HG03064 (cell line): ENCODE measurements around the gene ENO1.

Source experiments
- ATAC-seq: cut with Tn5 transposase; IDR thresholded peaks from one replicate; pipeline ENCODE4 v1.9.1; 2021; ENCODE audit warnings: low read depth; ENCODE audit not compliant: unreplicated experiment

The ENO1 gene

DNA sequence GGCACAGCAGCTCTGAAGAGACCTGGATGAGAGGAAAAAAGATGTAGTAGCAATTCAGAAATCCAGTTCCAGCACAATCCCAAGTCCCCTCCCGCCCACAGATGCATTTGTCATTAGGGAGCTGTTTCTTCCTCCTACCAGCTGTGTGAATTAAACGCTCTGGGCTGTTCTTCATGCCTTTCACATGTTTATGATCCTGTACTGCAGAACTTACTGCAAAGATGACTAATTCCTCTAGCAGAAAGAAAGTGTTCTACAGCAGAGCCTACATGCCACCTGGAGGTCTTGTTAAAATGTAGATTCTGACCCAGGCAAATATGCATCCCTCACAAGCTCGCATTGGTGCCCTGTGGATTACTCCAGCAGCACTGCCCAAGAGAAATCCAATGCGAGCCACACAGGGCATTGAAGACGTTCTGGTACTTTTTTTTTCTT, 6.5 kb downstream of the ENO1 start:
- no peak for ATAC-seq

DNA sequence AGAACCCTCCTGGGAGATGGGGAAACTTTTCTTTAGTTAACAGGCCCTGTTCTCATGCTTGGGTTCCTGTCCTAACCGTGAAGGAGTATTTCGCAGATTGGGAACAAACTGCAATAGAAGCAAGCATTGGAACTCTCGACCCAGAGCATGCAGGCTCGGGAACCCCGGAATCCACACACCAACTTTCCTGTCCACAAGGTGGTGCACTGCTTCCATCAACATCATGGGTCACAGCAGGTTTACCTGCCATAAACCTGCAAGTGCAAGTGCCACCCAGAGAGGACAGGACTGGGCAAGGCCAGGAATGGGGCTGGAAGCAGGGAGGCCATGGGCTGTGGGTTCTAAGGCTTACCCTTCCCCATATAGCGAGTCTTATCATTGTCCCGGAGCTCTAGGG, 6.9 kb downstream of the ENO1 start:
- no peak for ATAC-seq

DNA sequence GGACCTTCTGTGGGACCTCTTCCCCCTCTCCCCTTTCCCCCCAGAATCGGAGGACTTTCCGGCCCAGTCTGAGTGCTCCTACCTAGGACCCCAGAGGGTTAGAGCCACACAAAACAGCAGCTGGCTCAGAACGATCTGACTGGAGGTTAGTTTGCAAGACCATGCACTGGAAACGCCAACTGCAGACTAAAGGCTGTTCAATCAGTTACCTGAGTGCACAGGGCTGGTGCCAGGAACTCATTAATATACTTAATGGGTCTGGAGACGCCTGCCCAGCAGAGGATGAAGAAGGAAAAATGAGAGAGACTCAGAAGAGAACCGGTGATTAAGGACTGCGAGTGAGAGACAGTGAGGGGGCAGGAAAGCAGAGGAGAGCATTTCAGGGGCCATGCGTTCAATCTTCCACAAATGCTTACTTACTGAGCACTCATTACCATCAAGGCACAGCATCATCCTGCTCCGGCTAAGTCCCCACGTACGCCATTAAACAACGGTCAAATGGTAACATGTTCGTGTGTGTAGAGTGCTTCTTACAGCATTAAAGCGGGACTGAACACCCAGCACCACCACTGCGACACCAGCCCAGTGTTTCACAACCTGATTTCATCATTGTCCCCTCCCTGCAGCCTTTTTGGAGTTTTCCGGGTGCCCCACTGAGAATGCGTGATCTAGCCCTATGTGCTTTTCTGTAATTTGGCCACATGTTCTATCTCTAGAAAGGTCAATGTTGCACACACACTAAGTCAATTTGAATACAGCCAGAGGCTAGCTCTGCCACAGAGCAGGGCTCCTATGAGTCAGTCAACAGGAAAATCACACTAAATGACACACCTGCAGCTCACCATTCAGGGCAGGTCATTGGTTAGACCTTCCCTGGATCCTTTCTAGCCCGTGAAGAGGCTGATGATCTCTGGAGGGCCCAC, 7.6 kb downstream of the ENO1 start:
- ATAC-seq, result no peak

DNA sequence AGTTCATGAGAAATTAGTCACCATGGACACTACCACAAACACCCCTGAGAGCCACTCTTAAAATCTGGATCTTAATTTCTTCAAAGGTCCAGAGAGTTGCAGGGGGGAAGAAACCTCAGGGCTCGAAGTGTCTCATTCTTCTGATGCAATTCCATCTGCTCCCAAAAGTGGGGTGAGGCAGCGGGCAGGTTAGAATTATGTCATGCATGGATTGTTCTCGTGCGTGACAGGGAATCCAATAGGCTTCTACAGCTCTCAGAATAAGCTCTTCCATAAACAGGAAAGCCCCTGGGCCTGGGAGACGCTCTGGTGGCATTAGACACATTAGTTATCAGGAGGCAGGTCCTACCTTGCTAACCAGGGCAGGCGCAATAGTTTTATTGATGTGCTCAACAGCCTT, 8.4 kb downstream of the ENO1 start:
- no peak for ATAC-seq

DNA sequence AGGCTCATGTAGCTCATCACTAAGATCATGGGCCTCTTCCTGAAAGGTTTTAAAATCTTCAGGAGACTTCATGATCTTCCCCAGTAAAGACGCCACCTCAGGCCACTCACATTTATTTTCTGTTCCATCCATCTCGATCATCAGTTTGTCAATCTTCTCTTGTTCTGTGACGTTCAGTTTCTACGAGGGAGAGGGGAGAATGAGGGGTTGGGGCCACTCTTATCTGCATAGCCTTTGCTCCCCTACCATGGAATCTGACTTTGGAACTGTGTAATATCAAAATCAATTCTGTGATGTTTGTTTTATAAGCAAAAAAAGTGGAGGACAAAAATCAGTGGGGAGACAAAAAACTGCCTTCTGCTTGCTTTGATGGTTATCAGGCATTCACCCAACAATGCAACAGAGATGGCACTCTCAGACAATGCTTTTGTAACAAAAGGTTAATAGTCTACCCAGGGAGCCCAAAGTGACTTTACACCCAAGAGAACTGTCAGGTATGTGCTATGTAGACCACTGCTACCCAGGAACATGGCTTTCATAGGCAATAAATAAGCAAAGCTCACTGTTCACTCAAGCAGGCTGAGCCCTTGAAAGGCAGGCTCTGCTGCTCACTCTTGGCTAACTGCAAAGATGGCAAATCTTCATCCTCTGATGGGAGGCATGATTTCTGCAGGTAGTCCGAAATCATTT, 10.5 kb downstream of the ENO1 start:
- no peak for ATAC-seq

DNA sequence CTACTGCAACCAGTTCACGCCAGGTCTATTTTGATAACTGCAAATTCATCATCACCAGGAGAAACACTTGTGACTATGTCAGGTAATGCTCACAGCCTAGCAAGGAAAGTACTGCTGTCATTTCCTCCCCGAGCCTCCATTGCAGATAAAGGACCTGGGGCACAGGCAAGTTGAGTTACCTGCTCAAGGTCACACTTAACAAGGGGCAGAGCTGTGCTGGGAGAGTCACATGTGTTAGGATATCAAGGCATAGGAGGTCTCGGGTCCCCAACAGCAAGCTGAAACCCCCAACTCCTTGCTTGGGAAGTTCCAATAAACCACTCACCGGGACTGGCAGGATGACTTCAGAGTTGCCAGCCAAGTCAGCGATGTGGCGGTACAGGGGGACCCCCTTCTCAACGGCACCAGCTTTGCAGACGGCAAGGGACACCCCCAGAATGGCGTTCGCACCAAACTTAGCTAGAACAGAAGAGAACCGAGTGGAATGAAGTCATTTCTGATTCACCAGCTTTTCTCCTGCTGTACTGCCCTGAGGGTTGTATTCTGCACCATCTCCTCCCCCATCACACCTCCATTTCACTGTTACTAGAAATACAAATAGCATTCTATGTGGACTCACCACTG, 11.6 kb downstream of the ENO1 start:
- ATAC-seq, result no peak

DNA sequence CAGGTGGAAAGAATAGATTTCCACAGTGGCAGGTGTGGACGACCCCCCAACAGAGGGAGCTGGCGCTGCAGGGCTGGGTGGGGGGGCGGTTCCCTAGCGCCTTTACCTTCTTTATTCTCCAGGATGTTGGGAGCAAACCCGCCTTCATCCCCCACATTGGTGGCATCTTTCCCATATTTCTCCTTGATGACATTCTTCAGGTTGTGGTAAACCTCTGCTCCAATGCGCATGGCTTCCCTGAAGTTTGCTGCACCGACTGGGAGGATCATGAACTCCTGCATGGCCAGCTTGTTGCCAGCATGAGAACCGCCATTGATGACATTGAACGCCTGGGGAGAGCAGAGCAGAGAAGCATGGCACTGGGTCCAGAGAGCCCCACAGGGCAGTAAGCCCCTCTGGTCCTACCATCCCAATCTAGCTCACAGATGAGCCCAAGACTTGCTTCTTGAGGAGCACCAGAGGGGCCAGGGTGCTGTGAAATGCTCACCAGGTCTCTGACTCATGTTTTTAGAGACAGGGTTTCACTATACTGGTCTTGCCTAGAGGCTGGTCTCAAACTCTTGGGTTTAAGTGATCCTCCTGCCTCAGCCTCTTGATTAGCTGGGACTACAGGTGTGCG, 12.2 kb downstream of the ENO1 start:
- no peak for ATAC-seq

DNA sequence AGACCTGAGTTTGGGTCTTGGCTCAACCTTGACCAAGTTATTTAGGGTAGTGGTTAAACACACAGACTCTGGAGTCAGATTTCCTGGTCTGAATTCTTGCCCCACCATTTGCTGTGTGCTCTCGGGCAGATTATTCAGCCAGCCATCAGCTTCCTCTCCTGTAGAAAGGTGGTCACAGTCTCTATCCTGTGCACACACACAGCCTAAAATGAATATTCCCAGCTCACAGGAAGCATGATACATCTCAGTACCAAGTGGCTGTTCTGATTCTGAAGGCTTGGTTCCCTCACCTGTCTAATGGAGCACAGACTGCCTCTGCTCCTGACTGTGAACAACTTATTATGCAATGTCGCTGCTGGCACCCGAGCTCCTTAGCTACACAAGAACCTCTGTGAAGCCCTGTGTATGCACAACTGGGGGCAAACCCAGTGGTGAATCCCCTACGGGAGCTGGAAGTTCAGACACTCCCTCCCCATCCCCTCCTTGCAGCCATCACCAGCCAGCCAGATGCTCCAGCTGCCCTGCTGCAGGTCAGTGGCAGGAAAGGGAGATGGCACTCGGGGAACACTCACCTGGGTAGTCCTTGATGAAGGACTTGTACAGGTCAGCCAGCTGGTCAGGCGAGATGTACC, 13.7 kb downstream of the ENO1 start:
- ATAC-seq, result no peak

DNA sequence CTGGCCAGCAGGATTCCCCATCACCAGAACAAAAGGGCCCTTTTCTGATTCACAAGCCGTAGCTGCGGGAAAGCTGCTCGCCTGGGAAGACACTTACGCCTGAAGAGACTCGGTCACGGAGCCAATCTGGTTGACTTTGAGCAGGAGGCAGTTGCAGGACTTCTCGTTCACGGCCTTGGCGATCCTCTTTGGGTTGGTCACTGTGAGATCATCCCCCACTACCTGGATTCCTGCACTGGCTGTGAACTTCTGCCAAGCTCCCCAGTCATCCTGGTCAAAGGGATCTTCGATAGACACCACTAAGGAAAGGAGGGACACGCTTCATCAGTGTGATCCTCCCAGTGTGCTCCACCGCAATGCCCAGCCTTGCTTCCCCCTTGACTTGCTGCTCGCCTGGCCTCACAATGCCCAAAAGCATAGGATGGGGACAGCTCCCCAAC, 14.7 kb downstream of the ENO1 start:
- ATAC-seq, result no peak

DNA sequence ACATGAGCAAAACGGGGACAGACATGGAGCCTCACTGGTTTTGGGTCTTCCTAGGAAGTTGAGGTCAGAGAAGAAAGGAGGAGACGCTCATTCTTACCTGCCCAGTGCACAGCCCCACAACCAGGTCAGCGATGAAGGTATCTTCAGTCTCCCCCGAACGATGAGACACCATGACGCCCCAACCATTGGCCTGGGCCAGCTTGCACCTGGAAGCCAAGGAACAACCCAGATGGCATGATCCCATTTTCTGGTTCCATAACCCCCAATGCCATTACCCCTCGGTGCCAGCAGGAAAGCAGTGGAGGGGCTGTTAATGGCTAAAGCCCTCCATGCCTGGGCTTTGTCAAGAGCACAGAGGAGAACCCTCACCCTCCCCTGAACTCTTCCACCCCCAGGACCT, 15.3 kb downstream of the ENO1 start:
- ATAC-seq, result no peak

DNA sequence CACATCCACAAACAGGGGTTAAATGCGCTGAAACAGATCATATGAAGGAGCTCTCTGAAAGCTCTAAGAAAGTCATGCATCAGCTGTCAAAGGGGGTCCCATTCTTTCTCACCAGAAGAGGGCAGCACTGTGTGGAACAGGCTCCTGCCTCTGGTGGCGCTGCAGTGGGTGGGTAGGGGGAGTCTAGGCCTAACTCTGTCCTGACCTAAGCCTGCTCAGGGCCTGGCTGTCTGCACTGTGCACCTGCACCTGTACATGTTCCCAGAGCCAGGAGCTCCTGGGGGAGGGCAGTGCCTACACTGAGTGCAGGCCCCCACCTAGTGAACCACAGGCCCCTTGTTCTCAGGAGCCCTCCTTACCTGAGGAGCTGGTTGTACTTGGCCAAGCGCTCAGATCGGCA, 16.0 kb downstream of the ENO1 start:
- ATAC-seq, result no peak

DNA sequence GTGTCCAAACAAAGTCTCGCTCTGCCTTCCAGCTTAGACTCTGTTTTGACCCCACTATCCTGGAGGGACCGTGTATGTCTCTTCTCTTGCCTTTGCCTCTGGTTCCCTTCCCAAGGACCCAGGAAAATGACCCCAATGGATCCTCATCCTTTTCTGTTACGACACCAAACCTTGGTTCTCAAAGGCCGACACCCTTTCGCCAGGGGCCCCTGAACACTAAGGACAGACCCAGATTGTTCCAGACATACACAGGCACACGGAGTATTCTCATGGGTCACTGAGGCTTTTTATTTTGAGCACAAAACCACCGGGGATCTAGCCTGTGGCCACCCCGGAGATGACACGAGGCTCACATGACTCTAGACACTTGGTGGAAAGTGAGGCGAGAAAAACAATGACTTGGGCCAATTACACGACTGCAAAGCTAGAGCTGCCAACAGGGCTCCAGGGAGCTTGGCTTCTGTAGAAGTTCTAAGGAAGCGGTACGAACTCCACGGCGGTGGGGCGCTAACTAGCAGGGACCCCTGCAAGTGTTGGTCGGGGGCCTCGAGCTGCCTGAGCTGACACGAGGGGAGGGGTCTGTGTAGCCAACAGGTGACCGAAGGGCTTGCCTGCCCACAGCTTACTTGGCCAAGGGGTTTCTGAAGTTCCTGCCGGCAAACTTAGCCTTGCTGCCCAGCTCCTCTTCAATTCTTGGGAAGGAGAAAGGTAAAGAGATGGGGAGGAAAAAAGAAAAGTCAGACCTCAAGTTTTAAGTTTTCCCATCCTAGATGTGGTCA, 17.6 kb downstream of the ENO1 start:
- ATAC-seq, result no peak

DNA sequence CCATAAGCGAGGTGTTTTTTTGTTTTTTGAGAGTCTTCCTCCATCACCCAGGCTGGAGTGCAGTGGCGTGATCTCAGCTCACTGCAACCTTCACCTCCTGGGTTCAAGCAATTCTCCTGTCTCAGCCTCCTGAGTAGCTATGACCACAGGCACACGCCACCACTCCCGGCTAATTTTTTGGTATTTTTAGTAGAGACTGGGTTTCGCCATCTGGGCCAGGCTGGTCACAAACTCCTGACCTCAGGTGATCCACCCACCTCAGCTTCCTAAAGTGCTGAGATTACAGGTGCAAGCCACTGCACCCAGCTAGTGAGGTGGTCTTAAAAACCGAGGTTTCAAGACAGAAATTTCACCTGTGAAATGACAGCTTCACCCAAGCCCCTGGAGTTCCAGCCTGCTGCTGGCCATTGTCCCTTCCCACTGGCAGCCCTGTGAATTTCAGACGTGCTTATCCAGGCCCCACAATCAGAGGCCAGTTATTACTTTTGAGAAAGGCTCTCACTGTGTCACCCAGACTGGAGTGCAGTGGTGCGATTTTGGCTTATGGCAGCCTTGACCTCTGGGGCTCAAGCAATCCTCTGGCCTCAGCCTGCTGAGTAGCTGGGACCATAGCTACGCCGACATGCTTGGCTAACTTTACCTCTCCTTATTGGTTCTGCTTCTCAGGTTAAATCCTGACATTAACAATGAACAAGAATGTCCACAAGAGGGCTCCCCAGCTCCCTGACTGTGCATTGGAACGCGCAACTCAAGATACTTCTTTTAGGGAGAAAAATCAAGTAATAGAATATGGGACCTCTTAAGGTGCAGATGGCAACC, 19.4 kb downstream of the ENO1 start:
- ATAC-seq, result no peak

DNA sequence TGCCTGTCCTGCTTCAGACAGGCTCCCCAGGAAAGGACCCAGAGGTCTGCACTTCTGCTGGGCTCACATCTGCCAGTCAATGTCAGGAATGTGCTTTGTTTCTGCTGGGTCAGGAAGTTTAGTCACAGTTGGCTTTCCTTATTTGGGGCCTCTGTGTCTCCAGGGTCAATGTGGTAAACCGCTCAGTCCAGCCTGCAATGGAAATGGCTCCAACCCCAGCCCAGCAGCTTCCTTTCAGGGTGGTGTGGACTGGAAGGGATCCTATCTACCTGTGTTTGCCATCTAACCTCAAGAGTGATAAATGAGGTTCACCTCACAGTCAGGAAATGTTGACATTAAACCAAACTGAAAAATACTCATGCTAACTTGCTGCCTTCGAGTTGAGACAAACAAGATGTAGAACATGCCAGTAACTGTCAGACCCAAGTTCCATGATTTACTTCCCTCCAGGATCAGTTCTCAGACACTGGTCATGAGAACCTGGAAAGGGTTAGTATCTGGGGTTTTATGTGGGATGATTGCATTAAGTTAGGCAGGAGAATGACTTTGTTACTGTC, 20.3 kb downstream of the ENO1 start:
- ATAC-seq, result no peak

DNA sequence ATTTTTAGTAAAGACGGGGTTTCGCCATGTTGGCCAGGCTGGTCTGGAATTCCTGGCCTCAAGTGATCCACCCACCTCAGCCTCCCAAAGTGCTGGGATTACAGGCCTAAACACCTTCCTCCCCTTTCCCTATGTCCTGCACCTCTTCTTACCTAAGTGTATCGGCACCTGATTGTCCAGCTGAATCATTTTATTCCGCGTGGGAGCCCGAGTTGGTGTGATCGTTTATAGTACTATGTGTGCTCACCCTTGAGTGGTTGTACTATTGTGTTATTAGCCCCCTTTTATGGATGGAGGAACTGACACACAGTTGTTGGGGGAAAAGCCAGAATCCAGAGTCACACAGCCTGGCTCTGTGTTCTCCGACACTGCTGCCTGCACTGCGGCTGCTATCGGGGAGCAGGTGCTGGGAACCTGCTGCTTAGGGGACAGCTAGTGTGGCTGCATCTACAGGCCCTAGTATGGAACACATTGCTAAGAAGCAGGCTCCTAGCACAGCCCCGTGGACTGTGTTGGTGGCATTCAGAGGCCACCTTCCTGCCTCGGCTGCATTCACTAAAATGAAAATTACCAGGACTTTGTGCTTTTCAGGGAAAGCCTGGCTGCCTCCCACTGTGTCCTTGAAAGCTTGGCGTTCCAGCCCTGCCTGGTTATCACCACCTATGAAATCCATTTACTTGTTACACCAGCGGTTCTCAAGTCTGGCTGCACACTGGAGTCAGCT, 21.6 kb downstream of the ENO1 start:
- ATAC-seq, result no peak

DNA sequence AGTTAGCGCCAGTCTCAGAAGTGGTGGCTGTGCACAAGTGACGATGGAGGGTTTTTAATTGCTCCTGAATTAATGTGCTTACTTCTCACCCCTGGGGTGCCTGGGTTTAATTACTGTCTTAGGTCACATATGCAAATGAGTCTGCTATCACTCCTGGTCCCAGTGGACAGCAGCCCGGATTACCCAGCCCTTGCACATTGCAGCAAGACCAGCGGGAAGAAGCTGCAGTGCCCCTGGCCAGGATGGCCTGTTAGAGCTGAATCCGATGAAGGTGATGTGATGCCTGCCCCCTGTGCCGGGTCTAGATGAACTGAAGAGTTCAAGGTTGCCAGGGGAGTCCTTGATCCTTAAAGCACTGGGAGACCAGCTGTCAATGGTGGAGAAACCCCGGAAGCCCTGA, 24.2 kb downstream of the ENO1 start:
- ATAC-seq, result no peak

DNA sequence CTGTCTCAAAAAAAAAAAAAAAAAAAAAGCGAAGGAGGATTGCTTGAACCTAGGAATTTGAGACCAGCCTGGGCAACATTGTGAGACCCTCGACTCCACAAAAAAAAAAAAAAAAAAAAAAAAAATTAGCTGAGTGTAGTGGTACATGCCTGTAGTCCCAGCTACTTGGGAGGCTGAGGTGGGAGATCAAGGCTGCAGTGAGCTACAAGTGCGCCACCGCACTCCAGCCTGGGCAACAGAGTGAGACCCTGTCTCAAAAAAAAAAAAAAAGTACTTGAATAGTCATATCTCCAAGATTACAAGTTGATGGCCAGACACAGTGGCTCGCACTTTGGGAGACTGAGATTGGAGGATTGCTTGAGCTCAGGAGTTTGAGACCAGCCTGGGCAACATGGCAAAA, 27.4 kb downstream of the ENO1 start:
- ATAC-seq, result no peak
